Putamen (tissue), 1 donor: ENCODE data around the gene C1QTNF8.

Experiments
- DNase-seq: peaks from one replicate; pipeline ENCODE4 v3.0.0-alpha.2; 2016; ENCODE audit warnings: low spot score

C1QTNF8 gene

DNA sequence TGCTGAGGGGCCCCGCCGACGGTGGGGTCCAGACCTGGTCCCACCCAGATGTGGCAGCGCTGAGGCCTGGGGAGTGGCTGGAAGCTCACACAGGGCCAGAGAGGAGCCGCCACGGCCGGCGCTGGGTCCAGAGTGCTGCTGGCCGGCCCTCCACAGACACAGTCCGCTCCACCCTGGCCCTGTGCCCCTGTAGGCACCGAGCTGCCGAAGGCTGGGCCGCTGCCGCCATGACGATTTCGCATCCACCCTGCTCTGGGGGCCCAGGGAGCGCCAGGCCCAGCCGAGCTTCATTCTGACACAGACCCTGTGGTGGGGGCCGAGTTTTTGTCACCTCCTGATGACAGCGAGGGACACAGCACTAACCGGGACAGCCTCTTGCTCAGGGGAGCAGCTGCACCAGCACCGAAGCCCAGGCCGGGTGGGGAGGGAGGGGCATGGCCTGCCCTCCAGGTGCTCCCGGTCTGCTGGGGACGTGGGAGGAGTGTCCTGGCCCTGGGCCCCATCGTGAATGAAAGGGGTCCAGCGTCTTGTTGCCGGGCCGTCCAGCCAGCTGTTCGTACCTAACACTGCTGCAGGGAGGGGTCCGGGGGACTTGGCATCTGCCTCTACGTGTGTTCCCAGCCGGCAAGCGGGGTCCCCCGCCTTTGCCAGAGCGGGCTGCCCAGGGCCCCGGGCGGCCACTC lies 50.6 kb downstream of the C1QTNF8 start:
- peak; percentile 39 for DNase-seq

DNA sequence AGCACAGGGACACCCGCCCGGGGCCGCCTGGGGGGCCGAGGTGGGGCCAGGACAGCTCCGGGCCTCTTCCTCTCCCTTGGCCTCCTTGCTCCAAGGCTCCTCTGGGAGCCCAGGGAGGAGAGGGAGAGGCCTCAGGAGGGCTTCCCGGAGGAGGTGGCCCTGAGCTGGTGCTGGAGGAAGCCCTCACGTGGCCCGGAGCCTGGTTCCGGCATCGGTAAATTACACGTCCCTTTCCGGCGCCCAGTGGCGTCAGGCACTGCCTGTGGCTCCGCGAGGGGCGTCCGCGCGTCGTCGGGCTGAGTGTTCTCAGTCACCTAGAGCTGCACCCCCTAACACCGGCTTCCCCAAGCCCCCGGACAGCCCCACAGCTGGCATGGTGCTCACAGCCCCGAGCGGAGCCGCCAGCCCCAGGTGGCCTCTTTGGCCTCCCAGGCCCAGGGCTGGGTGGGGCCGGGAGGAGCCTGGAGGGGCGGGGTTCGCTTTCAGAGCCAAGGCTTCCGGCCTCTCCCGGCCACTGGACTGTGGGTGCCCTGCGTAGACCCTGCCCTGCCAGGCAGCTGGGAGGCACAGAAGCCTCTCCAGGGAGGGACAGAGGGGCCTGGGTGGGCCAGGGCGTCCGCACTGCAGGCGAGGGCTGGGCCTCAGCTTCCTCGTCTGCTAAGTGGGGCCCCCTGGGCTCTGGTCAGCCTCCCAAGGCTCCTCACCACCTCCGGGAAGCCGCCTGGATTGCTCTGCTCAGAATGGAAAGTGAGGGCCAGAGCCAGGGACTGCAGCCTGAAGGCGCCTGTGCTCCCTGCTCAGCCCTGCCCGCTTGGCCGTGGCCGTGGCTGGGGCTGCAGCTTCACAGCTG lies 51.4 kb downstream of the C1QTNF8 start:
- DNase-seq: no peak

DNA sequence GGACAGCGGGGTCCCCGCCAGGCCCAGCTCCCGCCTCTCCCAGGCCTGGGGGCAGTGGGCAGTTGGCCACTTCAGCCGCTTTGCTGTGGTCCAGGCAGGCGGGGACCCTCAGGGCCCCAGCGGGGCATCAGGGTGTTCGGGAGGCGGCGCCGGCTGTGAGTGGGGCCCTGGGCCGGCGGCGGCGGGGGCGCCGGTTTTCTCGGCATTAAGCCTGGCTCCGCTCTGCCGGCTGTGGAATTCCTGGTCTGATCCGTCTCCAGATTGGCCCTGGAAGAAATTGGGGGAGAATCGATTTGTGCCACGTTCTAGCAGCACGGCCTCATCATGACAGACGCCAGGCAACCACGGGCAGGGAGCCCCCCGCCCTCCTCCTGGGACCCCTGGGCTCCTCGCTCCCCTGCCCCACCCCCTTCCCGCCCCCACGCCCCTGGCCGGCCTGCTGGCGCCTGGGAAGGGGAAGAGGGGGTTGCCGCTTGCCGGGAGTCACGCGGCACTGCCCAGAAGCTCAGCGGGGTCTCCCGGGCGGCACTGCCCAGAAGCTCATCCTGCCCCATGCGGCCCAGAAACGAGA lies 52.1 kb downstream of the C1QTNF8 start:
- DNase-seq: no peak

DNA sequence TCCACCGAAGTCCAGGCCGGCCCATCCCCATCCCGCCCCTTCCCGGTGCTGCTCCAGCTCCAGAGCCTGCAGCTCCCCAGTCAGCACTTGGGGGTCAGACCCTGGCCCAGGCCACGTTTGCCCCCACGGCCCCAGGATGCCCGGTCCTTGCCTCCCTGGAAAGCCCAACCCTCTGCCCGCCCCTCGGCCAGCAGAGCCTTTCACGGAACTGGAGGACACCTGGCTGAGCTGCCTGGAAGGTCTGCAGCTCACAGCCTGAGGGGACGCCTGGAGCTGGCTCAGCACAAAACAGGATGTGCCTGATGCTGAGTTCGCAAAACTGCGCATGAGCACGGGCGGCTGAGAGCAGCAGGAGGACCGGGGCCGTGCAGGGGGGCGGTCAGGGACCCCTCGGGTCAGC lies 53.2 kb downstream of the C1QTNF8 start:
- DNase-seq: no peak

DNA sequence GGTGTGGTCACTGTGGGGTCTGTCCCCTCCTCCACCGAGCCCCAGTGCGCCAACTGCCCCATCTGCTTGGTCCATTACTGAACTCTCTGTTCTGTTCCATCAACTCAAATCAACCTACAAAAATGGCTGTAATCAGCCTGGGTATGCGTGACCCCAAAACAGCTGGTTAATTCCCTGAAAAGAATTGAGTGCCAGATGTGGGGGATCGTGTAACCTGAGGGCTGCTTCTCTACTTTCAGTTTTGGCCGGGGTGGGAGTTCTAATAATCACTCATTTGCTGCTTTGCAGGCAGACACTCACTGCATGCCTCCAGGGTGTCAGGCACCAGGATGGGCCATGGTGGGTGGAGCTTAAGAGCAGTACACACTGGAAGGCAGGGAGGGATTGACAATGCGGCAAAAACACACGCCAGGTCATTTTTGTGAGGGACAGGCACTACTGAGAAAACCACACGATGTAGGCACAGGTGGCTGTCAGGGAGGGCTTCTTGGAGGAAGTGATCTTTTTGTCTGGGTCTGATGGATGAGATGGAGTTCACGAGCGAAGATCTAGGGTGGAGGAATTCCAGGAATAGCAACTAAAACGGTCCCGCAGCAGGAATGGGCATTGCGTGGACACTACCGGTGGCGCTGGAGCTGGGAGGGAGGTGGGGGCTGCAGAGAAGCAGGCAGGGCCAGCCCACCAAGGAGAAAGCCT lies 53.8 kb downstream of the C1QTNF8 start:
- DNase-seq: no peak

DNA sequence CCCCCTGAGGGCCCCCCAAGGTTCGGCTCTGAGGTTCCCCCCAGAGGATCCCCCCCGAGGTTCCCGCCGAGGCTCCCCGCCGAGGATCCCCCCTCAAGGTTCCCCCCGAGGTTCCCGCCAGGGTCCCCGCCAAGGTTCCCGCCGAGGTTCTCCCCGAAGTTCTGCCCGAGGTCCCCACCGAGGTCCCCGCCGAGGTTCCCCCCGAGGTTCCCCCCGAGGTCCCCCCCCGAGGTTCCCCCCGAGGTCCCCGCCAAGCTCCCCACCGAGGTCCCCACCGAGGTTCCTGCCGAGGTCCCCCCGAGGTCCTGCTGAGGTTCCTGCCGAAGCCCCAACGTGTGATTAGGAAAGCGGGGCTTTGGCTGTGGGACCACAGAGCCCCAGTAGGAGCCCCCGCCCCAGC lies 55.7 kb downstream of the C1QTNF8 start:
- no peak for DNase-seq

DNA sequence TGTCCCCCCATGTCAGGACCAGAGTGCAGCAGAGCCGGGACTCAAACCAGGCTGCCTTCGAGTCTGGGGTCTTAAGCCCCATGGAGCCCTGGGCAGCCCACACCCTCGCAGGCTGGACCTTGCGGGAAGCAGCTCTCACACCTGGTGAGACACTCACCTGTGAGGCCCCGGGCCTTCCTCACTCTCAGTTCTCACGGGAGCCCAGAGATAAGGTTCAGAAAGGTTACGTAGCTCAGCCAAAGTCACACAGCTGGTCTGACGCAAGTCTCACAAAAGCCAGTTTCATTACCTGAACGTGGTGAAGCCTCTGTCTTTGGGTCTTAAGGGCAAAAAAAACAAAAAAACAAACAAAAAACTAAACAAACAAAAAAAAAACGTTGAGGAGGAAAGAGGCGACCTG lies 56.3 kb downstream of the C1QTNF8 start:
- no peak for DNase-seq

DNA sequence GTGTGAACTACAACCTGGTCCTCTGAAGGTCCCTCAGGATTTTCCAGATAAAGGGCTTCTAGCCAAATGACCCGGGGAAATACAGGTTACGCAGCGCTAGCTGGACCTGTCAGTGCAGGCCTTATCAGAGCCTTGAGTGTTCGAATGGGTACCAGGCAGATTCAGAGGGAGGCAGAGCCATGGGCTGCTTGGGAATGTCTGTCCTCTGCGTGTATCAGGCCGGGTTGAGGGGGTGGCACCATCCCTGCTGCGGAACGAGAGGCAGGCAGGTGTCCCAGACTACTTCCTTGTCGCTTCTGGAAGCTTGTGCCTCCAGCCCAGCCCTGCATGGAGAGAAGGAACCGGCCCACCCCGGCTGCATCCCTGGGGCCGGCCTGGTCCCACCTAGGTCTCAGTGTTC lies 57.1 kb downstream of the C1QTNF8 start:
- DNase-seq: no peak
